Duodenal mucosa (tissue), 2 donors: Measurements from ENCODE around the gene KCNK13.

Source experiments
- H3K27ac ChIP-seq: one replicate; pipeline ENCODE4 v1.7.0; 2013; ENCODE audit warnings: low read depth, low read length
- H3K27me3 ChIP-seq, 2 donors: one replicate each; pipeline ENCODE4 v1.7.0; 2013; ENCODE audit warnings: low read length in 2 of 2, control low read depth in 1 of 2; ENCODE audit not compliant: insufficient read depth in 2 of 2, control insufficient read depth in 1 of 2
- H3K36me3 ChIP-seq, 2 donors: one replicate each; pipeline ENCODE4 v1.7.0; 2013; ENCODE audit warnings: low read length in 2 of 2, control low read depth in 1 of 2; ENCODE audit not compliant: insufficient read depth in 2 of 2, control insufficient read depth in 1 of 2
- H3K4me1 ChIP-seq, 2 donors: one replicate each; pipeline ENCODE4 v1.7.0; 2013; ENCODE audit warnings: low read length in 2 of 2, control low read depth in 1 of 2; ENCODE audit not compliant: insufficient read depth in 2 of 2, control insufficient read depth in 1 of 2
- H3K4me3 ChIP-seq, 2 donors: one replicate each; pipeline ENCODE4 v1.7.0; 2013; ENCODE audit warnings: low read length in 2 of 2, low read depth in 1 of 2
- H3K9ac ChIP-seq, 2 donors: one replicate each; pipeline ENCODE4 v1.7.0; 2013; ENCODE audit warnings: low read length in 2 of 2, low read depth in 1 of 2
- H3K9me3 ChIP-seq, 2 donors: one replicate each; pipeline ENCODE4 v1.7.0; 2013; ENCODE audit warnings: low read length in 2 of 2, control low read depth in 1 of 2; ENCODE audit not compliant: control insufficient read depth in 1 of 2

Gene KCNK13

GRCh38 chr14:90093942-90094595, 32.3 kb downstream of the KCNK13 start:
- Histone ChIP-seq H3K27ac (no peak overlapping the region), H3K9me3 (no peaks in the 10 kb centered on the region), H3K27me3 (no peaks in the 10 kb centered on the region), H3K9ac (no peak overlapping the region), H3K36me3 (no peaks in the 10 kb centered on the region), H3K4me1 (no peaks in the 10 kb centered on the region), H3K4me3 (no peak overlapping the region)

GRCh38 chr14:90095096-90095495, 33.3 kb downstream of the KCNK13 start:
- no peaks in the 10 kb centered on the region for H3K27me3 ChIP-seq
- H3K9me3 ChIP-seq: no peaks in the 10 kb centered on the region
- no peak overlapping the region for H3K27ac ChIP-seq
- no peaks in the 10 kb centered on the region for H3K4me1 ChIP-seq
- H3K9ac ChIP-seq: no peak overlapping the region
- no peak overlapping the region for H3K4me3 ChIP-seq
- no peaks in the 10 kb centered on the region for H3K36me3 ChIP-seq

- Histone ChIP-seq H3K27me3 (no peaks in the 10 kb centered on the region), H3K9ac (no peak overlapping the region), H3K36me3 (no peaks in the 10 kb centered on the region), H3K9me3 (no peaks in the 10 kb centered on the region), H3K4me3 (no peak overlapping the region), H3K27ac (no peak overlapping the region), H3K4me1 (no peaks in the 10 kb centered on the region)
Observed at GRCh38 chr14:90096566-90096965, 34.8 kb downstream of the KCNK13 start.

GRCh38 chr14:90103808-90104207, 42.0 kb downstream of the KCNK13 start:
- Histone ChIP-seq H3K4me3 (no peak overlapping the region), H3K36me3 (no peaks in the 10 kb centered on the region), H3K9me3 (no peaks in the 10 kb centered on the region), H3K9ac (no peak overlapping the region), H3K27me3 (no peaks in the 10 kb centered on the region), H3K4me1 (no peaks in the 10 kb centered on the region), H3K27ac (no peak overlapping the region)

GRCh38 chr14:90105756-90106155, 44.0 kb downstream of the KCNK13 start:
- Histone ChIP-seq H3K4me3 (no peak overlapping the region), H3K27me3 (no peaks in the 10 kb centered on the region), H3K36me3 (no peaks in the 10 kb centered on the region), H3K9ac (no peak overlapping the region), H3K4me1 (no peaks in the 10 kb centered on the region), H3K27ac (no peak overlapping the region), H3K9me3 (no peaks in the 10 kb centered on the region)

GRCh38 chr14:90107789-90108188, 46.0 kb downstream of the KCNK13 start:
- H3K9ac ChIP-seq: no peak overlapping the region
- H3K27ac ChIP-seq: no peak overlapping the region
- H3K27me3 ChIP-seq: peaks cover 0 to 7% of the 10 kb centered on the region in 2 donors
- no peaks in the 10 kb centered on the region for H3K9me3 ChIP-seq
- H3K36me3 ChIP-seq: no peaks in the 10 kb centered on the region
- H3K4me3 ChIP-seq: no peak overlapping the region
- no peaks in the 10 kb centered on the region for H3K4me1 ChIP-seq

- H3K27me3 ChIP-seq: peaks cover 0 to 7% of the 10 kb centered on the region in 2 donors
- H3K27ac ChIP-seq: no peak overlapping the region
- no peaks in the 10 kb centered on the region for H3K4me1 ChIP-seq
- H3K9ac ChIP-seq: no peak overlapping the region
- H3K4me3 ChIP-seq: no peak overlapping the region
- no peaks in the 10 kb centered on the region for H3K9me3 ChIP-seq
- H3K36me3 ChIP-seq: no peaks in the 10 kb centered on the region
Observed at GRCh38 chr14:90109858-90110257, 48.1 kb downstream of the KCNK13 start.

- H3K4me3 ChIP-seq: no peak overlapping the region
Observed at GRCh38 chr14:90111895-90112534, 50.2 kb downstream of the KCNK13 start.

GRCh38 chr14:90114554-90114953, 52.8 kb downstream of the KCNK13 start:
- no peaks in the 10 kb centered on the region for H3K9me3 ChIP-seq
- H3K36me3 ChIP-seq: no peaks in the 10 kb centered on the region
- H3K27me3 ChIP-seq: peaks cover 0 to 7% of the 10 kb centered on the region in 2 donors
- no peaks in the 10 kb centered on the region for H3K4me1 ChIP-seq
- no peak overlapping the region for H3K9ac ChIP-seq
- H3K27ac ChIP-seq: no peak overlapping the region
- no peak overlapping the region for H3K4me3 ChIP-seq

More at GRCh38 chr14:90111895-90112534, 50.2 kb downstream of the KCNK13 start:
- H3K9me3 ChIP-seq: no peaks in the 10 kb centered on the region
- H3K27me3 ChIP-seq: peaks cover 0 to 7% of the 10 kb centered on the region in 2 donors
- H3K9ac ChIP-seq: no peak overlapping the region
- H3K4me1 ChIP-seq: no peaks in the 10 kb centered on the region
- no peaks in the 10 kb centered on the region for H3K36me3 ChIP-seq
- H3K27ac ChIP-seq: no peak overlapping the region

GRCh38 chr14:90115780-90116179, 54.0 kb downstream of the KCNK13 start:
- Histone ChIP-seq H3K36me3 (no peaks in the 10 kb centered on the region), H3K9ac (no peak overlapping the region), H3K27me3 (peaks cover 0 to 7% of the 10 kb centered on the region in 2 donors), H3K4me3 (no peak overlapping the region), H3K4me1 (no peaks in the 10 kb centered on the region), H3K9me3 (no peaks in the 10 kb centered on the region), H3K27ac (no peak overlapping the region)
